SK-N-MC (cell line): ENCODE measurements around the gene NBPF11.
"Not testable (repeated sequence)": the region's sequence is repeated elsewhere in the genome, so short reads cannot be mapped to it uniquely, and the experiment has no call there.

ENCODE experiments used
- DNase-seq: peaks from one replicate; pipeline ENCODE4 v3.0.0-alpha.2; 2011; ENCODE audit warnings: low read depth, low spot score
- H3K27ac ChIP-seq: fragments of 200-600 bp; sonication (generic); 2 replicates; pipeline ENCODE4 v1.5.1; 2016; ENCODE audit warnings: mixed run types
- H3K36me3 ChIP-seq: fragments of 200-600 bp; sonication (generic); 2 replicates; pipeline ENCODE4 v1.6.1; 2017; ENCODE audit warnings: antibody characterized with exemption, low read length, mixed read lengths; ENCODE audit not compliant: insufficient read depth
- H3K4me3 ChIP-seq: fragments of 200-600 bp; sonication (generic); 2 replicates; pipeline ENCODE4 v1.5.1; 2016
- H3K9ac ChIP-seq: fragments of 200-600 bp; sonication (generic); 2 replicates; pipeline ENCODE4 v1.8.0; 2017; ENCODE audit warnings: mixed run types, mixed read lengths; ENCODE audit not compliant: insufficient read length
- H3K9me3 ChIP-seq: fragments of 200-600 bp; sonication (generic); 2 replicates; pipeline ENCODE4 v1.6.1; 2017; ENCODE audit warnings: low read depth, mild to moderate bottlenecking, antibody characterized with exemption, low read length, moderate library complexity, mixed read lengths

Gene NBPF11

GRCh38 chr1:148147052-148147838 is 4.8 kb downstream of the NBPF11 start:
- not testable (repeated sequence) for H3K9me3 ChIP-seq, H3K36me3 ChIP-seq, DNase-seq, H3K9ac ChIP-seq, H3K4me3 ChIP-seq, H3K27ac ChIP-seq

GRCh38 chr1:148146191-148146997 is 5.7 kb downstream of the NBPF11 start:
- not testable (repeated sequence) for DNase-seq, H3K4me3 ChIP-seq, H3K36me3 ChIP-seq, H3K9ac ChIP-seq, H3K27ac ChIP-seq, H3K9me3 ChIP-seq

GRCh38 chr1:148143223-148143622 is 8.9 kb downstream of the NBPF11 start:
- not testable (repeated sequence) for H3K9ac ChIP-seq, H3K36me3 ChIP-seq, DNase-seq, H3K4me3 ChIP-seq, H3K9me3 ChIP-seq, H3K27ac ChIP-seq

DNA sequence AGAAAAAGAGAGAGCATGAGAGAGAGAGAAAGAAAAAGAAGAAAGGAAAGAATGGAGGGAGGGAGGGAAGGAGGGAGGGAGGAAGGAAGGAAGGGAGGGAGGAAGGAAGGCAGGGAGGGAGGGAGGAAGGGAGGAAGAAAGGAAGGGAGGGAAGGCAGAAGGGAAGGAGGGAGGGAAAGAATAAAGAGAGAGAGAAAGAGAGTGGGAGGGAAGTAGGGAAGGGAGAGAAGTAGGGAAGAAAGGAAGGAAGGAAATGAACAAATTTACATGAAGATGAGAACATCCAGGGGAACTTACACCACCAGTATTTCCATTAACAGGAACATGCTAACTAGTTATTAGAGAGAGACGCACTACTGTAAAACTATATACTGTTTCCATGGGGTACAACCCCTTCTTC is 10.1 kb downstream of the NBPF11 start:
- not testable (repeated sequence) for DNase-seq

DNA sequence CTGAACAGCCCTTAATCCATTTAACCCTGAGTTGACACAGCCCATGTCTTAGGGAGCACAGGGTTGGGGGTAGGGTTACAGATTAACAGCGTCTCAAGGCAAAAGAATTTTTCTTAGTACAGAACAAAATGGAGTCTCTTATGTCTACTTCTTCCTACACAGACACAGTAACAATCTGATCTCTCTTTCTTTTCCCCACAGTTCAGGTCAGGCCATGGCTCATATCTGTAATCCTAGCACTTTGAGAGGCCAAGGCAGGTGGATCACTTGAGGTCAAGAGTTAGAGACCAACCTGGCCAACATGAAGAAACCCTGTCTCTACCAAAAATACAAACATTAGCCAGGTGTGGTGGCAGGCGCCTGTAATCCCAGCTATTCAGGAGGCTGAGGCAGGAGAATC is 13.5 kb downstream of the NBPF11 start:
- H3K9me3 ChIP-seq, DNase-seq: not testable (repeated sequence)

More for the DNA sequence above, 10.1 kb downstream of the NBPF11 start:
- H3K9ac ChIP-seq, H3K36me3 ChIP-seq, H3K9me3 ChIP-seq, H3K27ac ChIP-seq, H3K4me3 ChIP-seq: not testable (repeated sequence)

DNA sequence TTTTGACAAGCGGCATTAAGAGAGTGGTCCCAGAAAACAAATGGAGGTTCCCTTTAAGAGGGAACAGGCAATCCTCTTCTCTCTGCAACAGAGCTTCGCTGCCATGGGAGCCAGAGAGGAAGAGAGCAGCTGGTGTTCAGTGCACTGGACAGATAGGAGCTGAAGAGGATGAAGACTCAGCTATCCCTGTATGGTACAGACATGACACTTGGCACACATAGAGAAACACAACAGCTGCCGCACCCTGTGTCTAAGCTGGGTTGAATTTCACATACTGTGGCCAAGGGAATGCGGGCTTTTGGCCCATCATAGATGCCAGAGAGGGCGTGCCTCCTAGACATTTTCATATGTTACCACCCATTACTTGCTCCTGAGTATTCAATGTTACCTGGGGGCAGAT is 29.7 kb downstream of the NBPF11 start:
- not testable (repeated sequence) for H3K9ac ChIP-seq, H3K4me3 ChIP-seq, H3K9me3 ChIP-seq, DNase-seq, H3K36me3 ChIP-seq, H3K27ac ChIP-seq

More for the DNA sequence above, 13.5 kb downstream of the NBPF11 start:
- not testable (repeated sequence) for H3K4me3 ChIP-seq, H3K36me3 ChIP-seq, H3K27ac ChIP-seq, H3K9ac ChIP-seq

- not testable (repeated sequence) for H3K36me3 ChIP-seq, DNase-seq, H3K27ac ChIP-seq, H3K9ac ChIP-seq, H3K4me3 ChIP-seq, H3K9me3 ChIP-seq
These were observed 31.7 kb downstream of the NBPF11 start for GRCh38 chr1:148120395-148120794.

DNA sequence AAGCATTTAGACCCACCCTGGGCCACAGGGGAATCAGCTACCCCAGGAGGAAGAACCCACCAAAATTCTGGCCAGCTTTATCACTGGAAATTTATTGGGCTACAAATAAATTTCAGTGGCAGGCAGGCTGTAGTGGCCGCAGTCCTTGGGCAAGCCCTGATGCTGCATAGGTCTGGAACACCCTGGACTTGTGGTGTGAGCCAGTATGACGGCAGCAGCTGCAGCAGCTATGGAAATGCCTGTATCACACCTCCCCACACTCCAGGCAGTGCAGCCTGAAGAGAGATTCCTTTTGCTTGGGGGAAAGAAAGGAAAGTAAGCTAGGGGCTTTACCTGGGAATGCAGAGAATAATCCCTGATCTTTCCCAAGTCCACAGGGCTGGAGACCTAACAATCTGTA is 56.3 kb downstream of the NBPF11 start:
- not testable (repeated sequence) for H3K4me3 ChIP-seq, H3K9ac ChIP-seq, H3K9me3 ChIP-seq, H3K27ac ChIP-seq, DNase-seq, H3K36me3 ChIP-seq

- H3K27ac ChIP-seq, H3K9me3 ChIP-seq, H3K9ac ChIP-seq, H3K36me3 ChIP-seq, H3K4me3 ChIP-seq, DNase-seq: not testable (repeated sequence)
These were observed 65.9 kb downstream of the NBPF11 start for GRCh38 chr1:148086196-148086595.

DNA sequence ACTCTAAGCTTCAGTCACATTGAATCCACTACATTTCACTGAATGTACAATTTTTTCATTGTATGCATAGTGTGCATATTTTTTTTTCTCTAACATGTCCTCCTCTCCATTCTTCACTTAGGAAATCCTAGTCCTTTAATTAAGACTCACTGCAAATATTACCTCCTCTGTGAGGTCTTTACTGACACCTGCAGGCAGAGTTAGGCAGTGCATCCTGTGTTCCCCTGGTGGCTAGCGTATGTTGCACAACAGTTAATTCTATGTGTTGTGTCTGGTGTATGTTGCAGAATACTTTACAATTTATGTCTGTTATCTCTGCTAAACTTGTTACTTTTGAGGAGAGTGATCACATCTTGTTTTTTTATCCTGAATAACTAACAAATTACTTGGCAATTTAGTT is 70.9 kb downstream of the NBPF11 start:
- not testable (repeated sequence) for H3K9me3 ChIP-seq, H3K36me3 ChIP-seq, DNase-seq, H3K4me3 ChIP-seq, H3K27ac ChIP-seq, H3K9ac ChIP-seq

- H3K9ac ChIP-seq, H3K27ac ChIP-seq, H3K9me3 ChIP-seq, DNase-seq, H3K36me3 ChIP-seq, H3K4me3 ChIP-seq: not testable (repeated sequence)
These were observed 73.2 kb downstream of the NBPF11 start for GRCh38 chr1:148078632-148079519.

GRCh38 chr1:148078090-148078489 is 74.0 kb downstream of the NBPF11 start:
- not testable (repeated sequence) for H3K9me3 ChIP-seq, H3K36me3 ChIP-seq, H3K9ac ChIP-seq, H3K4me3 ChIP-seq, DNase-seq, H3K27ac ChIP-seq

- H3K4me3 ChIP-seq, H3K9ac ChIP-seq, H3K9me3 ChIP-seq, H3K36me3 ChIP-seq, DNase-seq, H3K27ac ChIP-seq: not testable (repeated sequence)
These were observed 74.6 kb downstream of the NBPF11 start for GRCh38 chr1:148077458-148077857.

DNA sequence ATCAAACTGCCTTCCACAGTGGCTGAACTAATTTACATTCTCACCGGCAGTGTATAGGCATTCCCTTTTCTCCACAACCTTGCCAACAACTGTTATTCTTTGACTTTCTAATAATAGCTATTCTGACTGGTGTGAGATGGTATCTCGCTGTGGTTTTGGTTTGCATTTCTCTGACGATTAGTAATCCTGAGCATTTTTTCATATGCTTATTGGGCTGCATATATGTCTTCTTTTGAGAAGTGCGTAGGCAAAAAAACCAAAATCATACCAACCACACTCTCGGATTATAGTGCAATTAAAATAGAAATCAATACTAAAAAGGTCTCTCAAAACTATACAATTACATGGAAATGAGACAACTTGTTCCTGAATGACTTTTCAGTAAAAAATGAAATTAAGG is 78.7 kb downstream of the NBPF11 start:
- not testable (repeated sequence) for H3K9ac ChIP-seq, H3K4me3 ChIP-seq, H3K27ac ChIP-seq, DNase-seq, H3K36me3 ChIP-seq, H3K9me3 ChIP-seq
